HEK293 (cell line): ENCODE results near the gene FAM171A1.

ENCODE experiments used
- CTCF ChIA-PET: fragments of 350-600 bp; formaldehyde crosslinking; extraction: SDS; loops from one replicate; lab custom pipeline; 2021; ENCODE audit warnings: antibody characterized with exemption; lab: Yijun Ruan, JAX
- POLR2A ChIA-PET: fragments of 300-600 bp; formaldehyde crosslinking; extraction: SDS; loops from one replicate; lab custom pipeline; 2020; ENCODE audit warnings: antibody characterized with exemption, inconsistent platforms; lab: Yijun Ruan, JAX
- H3K27ac ChIP-seq: fragments of 200-500 bp; sonication (Bioruptor generic); 2 replicates; pipeline ENCODE4 v1.5.1; 2014; ENCODE audit warnings: low read depth, low read length, control low read depth, inconsistent platforms; ENCODE audit errors: extremely low read depth
- H3K36me3 ChIP-seq, 2 experiments: fragments of 200-500 bp in 1 of 2; sonication (Bioruptor generic) in 1 of 2; 1 replicate in 1 of 2; 2 replicates in 1 of 2; pipeline ENCODE4 v1.5.1; 2014 to 2017; ENCODE audit warnings: inconsistent platforms in 2 of 2, low read length in 2 of 2; ENCODE audit not compliant: control insufficient read depth in 2 of 2, insufficient read depth in 1 of 2
- H3K4me1 ChIP-seq: fragments of 200-500 bp; sonication (Bioruptor generic); 2 replicates; pipeline ENCODE4 v1.5.1; 2014; ENCODE audit warnings: mild to moderate bottlenecking, low read length, inconsistent platforms; ENCODE audit not compliant: control insufficient read depth, insufficient read depth
- H3K4me3 ChIP-seq: 2 replicates; pipeline ENCODE4 v1.5.1; 2011; ENCODE audit warnings: low read depth, mild to moderate bottlenecking, control low read depth, low read length, moderate library complexity
- H3K9me3 ChIP-seq: fragments of 200-500 bp; sonication (Bioruptor generic); 2 replicates; pipeline ENCODE4 v1.5.1; 2014; ENCODE audit warnings: low read depth, low read length, inconsistent platforms; ENCODE audit not compliant: control insufficient read depth, insufficient read depth
- FEZF1 ChIP-seq: fragments of 450-650 bp; formaldehyde crosslinking; IDR thresholded peaks from 2 replicates; pipeline ENCODE4 v1.5.1; 2016; ENCODE audit warnings: missing biosample characterization, missing genetic modification characterization
- KLF1 ChIP-seq: fragments of 450-650 bp; formaldehyde crosslinking; IDR thresholded peaks from 2 replicates; pipeline ENCODE4 v1.5.1; 2016; ENCODE audit warnings: missing biosample characterization, missing genetic modification characterization
- KLF7 ChIP-seq: fragments of 450-650 bp; formaldehyde crosslinking; IDR thresholded peaks from 2 replicates; pipeline ENCODE4 v1.5.1; 2016; ENCODE audit warnings: missing biosample characterization, missing genetic modification characterization, borderline replicate concordance
- OVOL3 ChIP-seq: fragments of 450-650 bp; formaldehyde crosslinking; IDR thresholded peaks from 2 replicates; pipeline ENCODE4 v1.5.1; 2016; ENCODE audit warnings: missing biosample characterization, missing genetic modification characterization
- PRDM1 ChIP-seq: fragments of 450-650 bp; formaldehyde crosslinking; IDR thresholded peaks from 2 replicates; pipeline ENCODE4; 2016; ENCODE audit warnings: missing biosample characterization, missing genetic modification characterization
- TRIM28 ChIP-seq: IDR thresholded peaks from 2 replicates; pipeline ENCODE4 v1.6.1; 2011; ENCODE audit warnings: low read length, control low read depth, borderline replicate concordance
- ZNF157 ChIP-seq: fragments of 450-650 bp; formaldehyde crosslinking; IDR thresholded peaks from 2 replicates; pipeline ENCODE4 v1.5.1; 2016; ENCODE audit warnings: missing biosample characterization, missing genetic modification characterization
- ZNF366 ChIP-seq: fragments of 450-650 bp; formaldehyde crosslinking; conservative IDR thresholded peaks from 2 replicates; pipeline ENCODE4 v1.5.1; 2016; ENCODE audit warnings: missing biosample characterization, missing genetic modification characterization
- ZNF394 ChIP-seq: fragments of 450-650 bp; formaldehyde crosslinking; IDR thresholded peaks from 2 replicates; pipeline ENCODE4 v1.5.1; 2016; ENCODE audit warnings: missing biosample characterization, missing genetic modification characterization, mild to moderate bottlenecking, moderate library complexity, borderline replicate concordance
- ZNF426 ChIP-seq: fragments of 450-650 bp; formaldehyde crosslinking; IDR thresholded peaks from 2 replicates; pipeline ENCODE4 v1.5.1; 2017; ENCODE audit warnings: missing biosample characterization, missing genetic modification characterization, mild to moderate bottlenecking, inconsistent platforms, moderate library complexity
- ZNF521 ChIP-seq: fragments of 450-650 bp; formaldehyde crosslinking; IDR thresholded peaks from 2 replicates; pipeline ENCODE4 v1.5.1; 2017; ENCODE audit warnings: missing biosample characterization, mild to moderate bottlenecking, missing genetic modification characterization
- ZNF558 ChIP-seq: fragments of 450-650 bp; formaldehyde crosslinking; IDR thresholded peaks from 2 replicates; pipeline ENCODE4 v1.5.1; 2016; ENCODE audit warnings: missing biosample characterization, missing genetic modification characterization
- ZNF629 ChIP-seq: fragments of 450-650 bp; formaldehyde crosslinking; IDR thresholded peaks from 2 replicates; pipeline ENCODE4 v1.5.1; 2017; ENCODE audit warnings: missing biosample characterization, missing genetic modification characterization
- ZNF701 ChIP-seq: fragments of 450-650 bp; formaldehyde crosslinking; IDR thresholded peaks from 2 replicates; pipeline ENCODE4 v1.5.1; 2016; ENCODE audit warnings: missing biosample characterization, missing genetic modification characterization
- ZSCAN30 ChIP-seq: fragments of 450-650 bp; IDR thresholded peaks from 2 replicates; pipeline ENCODE4 v1.5.1; 2018; ENCODE audit warnings: missing biosample characterization, mild to moderate bottlenecking, missing genetic modification characterization, moderate library complexity
- TF ChIP-seq, protein P1 (sequence below): fragments of 450-650 bp; formaldehyde crosslinking; IDR thresholded peaks from 2 replicates; pipeline ENCODE4 v1.5.1; 2017; ENCODE audit warnings: missing biosample characterization, missing genetic modification characterization
- TF ChIP-seq, protein P2 (sequence below): fragments of 450-650 bp; formaldehyde crosslinking; IDR thresholded peaks from 2 replicates; pipeline ENCODE4 v1.5.1; 2016; ENCODE audit warnings: missing biosample characterization, missing genetic modification characterization, borderline replicate concordance
- TF ChIP-seq, protein P3 (sequence below): fragments of 450-650 bp; formaldehyde crosslinking; IDR thresholded peaks from 2 replicates; pipeline ENCODE4 v1.5.1; 2017; ENCODE audit warnings: missing biosample characterization, missing genetic modification characterization
- TF ChIP-seq, protein P4 (sequence below): fragments of 450-650 bp; formaldehyde crosslinking; IDR thresholded peaks from 2 replicates; pipeline ENCODE4 v1.5.1; 2016; ENCODE audit warnings: missing biosample characterization, missing genetic modification characterization
- TF ChIP-seq, protein P5 (sequence below): fragments of 450-650 bp; formaldehyde crosslinking; IDR thresholded peaks from 2 replicates; pipeline ENCODE4 v1.5.1; 2016; ENCODE audit warnings: missing biosample characterization, missing genetic modification characterization
- TF ChIP-seq, protein P6 (sequence below): fragments of 450-650 bp; formaldehyde crosslinking; IDR thresholded peaks from 2 replicates; pipeline ENCODE4 v1.5.1; 2016; ENCODE audit warnings: missing biosample characterization, missing genetic modification characterization

Gene FAM171A1

DNA sequence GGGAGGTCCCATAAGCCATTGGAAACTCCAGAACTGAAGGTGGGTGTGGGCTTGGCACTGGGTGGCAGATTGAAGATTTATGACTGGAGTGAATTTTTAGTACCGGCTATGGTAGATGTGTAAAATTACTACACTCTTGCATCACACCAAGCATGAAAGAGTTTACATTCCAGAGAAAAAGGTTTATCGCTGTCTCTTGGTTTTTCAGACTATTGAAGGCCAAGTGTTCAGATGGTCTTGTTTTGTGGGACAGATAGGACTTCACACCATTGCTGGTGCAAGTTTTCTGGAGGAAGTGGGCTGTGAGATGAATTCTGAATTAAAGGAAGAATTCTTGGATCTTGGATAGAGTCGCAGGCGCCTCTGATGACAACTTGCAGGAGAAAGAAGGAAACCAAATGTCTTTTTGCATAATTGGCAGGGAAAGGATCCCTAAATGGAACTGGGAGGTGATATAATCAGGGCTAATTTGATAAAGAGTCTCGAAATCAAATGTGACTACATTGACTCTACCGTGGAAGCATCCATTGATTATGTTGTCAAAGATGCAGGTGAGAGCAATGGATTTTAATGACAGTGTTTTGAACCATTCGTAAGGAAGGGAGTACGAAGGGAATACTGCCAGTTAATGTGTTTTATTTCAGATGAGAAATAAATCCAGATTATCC, 188.4 kb downstream of the FAM171A1 start (continued):
- TF ChIP-seq, protein P1, sequence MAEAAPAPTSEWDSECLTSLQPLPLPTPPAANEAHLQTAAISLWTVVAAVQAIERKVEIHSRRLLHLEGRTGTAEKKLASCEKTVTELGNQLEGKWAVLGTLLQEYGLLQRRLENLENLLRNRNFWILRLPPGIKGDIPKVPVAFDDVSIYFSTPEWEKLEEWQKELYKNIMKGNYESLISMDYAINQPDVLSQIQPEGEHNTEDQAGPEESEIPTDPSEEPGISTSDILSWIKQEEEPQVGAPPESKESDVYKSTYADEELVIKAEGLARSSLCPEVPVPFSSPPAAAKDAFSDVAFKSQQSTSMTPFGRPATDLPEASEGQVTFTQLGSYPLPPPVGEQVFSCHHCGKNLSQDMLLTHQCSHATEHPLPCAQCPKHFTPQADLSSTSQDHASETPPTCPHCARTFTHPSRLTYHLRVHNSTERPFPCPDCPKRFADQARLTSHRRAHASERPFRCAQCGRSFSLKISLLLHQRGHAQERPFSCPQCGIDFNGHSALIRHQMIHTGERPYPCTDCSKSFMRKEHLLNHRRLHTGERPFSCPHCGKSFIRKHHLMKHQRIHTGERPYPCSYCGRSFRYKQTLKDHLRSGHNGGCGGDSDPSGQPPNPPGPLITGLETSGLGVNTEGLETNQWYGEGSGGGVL (tag by site-specific recombination), result peak; percentile 18; the same call in 1 of the 2 replicates
- TF ChIP-seq, protein P2, sequence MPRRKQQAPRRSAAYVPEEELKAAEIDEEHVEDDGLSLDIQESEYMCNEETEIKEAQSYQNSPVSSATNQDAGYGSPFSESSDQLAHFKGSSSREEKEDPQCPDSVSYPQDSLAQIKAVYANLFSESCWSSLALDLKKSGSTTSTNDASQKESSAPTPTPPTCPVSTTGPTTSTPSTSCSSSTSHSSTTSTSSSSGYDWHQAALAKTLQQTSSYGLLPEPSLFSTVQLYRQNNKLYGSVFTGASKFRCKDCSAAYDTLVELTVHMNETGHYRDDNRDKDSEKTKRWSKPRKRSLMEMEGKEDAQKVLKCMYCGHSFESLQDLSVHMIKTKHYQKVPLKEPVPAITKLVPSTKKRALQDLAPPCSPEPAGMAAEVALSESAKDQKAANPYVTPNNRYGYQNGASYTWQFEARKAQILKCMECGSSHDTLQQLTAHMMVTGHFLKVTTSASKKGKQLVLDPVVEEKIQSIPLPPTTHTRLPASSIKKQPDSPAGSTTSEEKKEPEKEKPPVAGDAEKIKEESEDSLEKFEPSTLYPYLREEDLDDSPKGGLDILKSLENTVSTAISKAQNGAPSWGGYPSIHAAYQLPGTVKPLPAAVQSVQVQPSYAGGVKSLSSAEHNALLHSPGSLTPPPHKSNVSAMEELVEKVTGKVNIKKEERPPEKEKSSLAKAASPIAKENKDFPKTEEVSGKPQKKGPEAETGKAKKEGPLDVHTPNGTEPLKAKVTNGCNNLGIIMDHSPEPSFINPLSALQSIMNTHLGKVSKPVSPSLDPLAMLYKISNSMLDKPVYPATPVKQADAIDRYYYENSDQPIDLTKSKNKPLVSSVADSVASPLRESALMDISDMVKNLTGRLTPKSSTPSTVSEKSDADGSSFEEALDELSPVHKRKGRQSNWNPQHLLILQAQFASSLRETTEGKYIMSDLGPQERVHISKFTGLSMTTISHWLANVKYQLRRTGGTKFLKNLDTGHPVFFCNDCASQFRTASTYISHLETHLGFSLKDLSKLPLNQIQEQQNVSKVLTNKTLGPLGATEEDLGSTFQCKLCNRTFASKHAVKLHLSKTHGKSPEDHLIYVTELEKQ, result no peak
- TF ChIP-seq ZNF157 (tag by site-specific recombination) (no peak), ZNF629 (tag by site-specific recombination) (no peak), KLF1 (no peak)

DNA sequence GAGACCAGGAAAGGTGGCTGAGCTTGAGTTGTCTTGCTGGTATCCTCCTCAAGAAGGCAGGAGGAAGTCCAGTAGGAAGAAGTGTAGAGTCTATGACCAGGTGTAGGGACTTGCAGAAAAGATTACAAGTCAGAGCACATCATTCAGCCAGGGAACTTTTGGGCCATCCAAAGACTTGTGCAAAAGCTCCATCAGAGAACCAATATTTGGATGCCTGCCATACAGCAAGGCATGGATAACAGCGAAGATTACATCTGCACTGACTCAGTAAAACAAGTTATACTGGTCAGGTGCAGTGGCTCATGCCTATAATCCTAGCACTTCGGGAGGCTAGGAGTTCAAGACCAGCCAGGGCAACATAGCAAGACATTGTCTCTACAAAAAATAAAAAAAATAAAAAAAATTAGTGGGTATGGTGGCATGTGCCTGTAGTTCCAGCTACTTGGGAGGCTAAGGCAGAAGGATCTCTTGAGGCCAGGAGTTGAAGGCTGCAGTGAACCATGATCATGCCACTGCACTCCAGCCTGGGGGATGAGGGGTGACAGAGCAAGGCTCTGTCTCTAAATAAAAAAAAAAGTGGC, 189.4 kb downstream of the FAM171A1 start:
- no peak overlapping the region for H3K4me3 ChIP-seq
- no peaks in the 10 kb centered on the region for H3K9me3 ChIP-seq
- H3K36me3 ChIP-seq, result no peaks in the 10 kb centered on the region
- no peak overlapping the region for H3K27ac ChIP-seq
- no peaks in the 10 kb centered on the region for H3K4me1 ChIP-seq
- ChIA-PET POLR2A (interaction anchor here (0.6 to 2.3 kb wide), 4 partner anchors 13 to 203 kb away, joined by 3 to 8 read pairs (median 4); partner anchors contain the start of gene NMT2), CTCF (interaction anchor here (0.7 to 0.9 kb wide), 2 partner anchors 9 to 12 kb away, joined by 3 read pairs; no protein-coding TSS in a partner anchor)
- no peak for TF ChIP-seq ZNF701 (tag by site-specific recombination)
- TF ChIP-seq, protein P3, sequence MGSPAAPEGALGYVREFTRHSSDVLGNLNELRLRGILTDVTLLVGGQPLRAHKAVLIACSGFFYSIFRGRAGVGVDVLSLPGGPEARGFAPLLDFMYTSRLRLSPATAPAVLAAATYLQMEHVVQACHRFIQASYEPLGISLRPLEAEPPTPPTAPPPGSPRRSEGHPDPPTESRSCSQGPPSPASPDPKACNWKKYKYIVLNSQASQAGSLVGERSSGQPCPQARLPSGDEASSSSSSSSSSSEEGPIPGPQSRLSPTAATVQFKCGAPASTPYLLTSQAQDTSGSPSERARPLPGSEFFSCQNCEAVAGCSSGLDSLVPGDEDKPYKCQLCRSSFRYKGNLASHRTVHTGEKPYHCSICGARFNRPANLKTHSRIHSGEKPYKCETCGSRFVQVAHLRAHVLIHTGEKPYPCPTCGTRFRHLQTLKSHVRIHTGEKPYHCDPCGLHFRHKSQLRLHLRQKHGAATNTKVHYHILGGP (tag by site-specific recombination), result no peak
- TF ChIP-seq OVOL3, result no peak
- TF ChIP-seq, protein P4, sequence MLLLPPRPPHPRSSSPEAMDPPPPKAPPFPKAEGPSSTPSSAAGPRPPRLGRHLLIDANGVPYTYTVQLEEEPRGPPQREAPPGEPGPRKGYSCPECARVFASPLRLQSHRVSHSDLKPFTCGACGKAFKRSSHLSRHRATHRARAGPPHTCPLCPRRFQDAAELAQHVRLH, result no peak
- no peak for TF ChIP-seq ZNF426 (tag by site-specific recombination)
- TF ChIP-seq, protein P5, sequence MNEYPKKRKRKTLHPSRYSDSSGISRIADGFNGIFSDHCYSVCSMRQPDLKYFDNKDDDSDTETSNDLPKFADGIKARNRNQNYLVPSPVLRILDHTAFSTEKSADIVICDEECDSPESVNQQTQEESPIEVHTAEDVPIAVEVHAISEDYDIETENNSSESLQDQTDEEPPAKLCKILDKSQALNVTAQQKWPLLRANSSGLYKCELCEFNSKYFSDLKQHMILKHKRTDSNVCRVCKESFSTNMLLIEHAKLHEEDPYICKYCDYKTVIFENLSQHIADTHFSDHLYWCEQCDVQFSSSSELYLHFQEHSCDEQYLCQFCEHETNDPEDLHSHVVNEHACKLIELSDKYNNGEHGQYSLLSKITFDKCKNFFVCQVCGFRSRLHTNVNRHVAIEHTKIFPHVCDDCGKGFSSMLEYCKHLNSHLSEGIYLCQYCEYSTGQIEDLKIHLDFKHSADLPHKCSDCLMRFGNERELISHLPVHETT (tag by site-specific recombination), result no peak
- no peak for TF ChIP-seq ZNF521 (tag by site-specific recombination)
- no peak for TF ChIP-seq ZSCAN30 (tag by site-specific recombination)
- no peak for TF ChIP-seq ZNF558 (tag by site-specific recombination)
- TF ChIP-seq, protein P6, sequence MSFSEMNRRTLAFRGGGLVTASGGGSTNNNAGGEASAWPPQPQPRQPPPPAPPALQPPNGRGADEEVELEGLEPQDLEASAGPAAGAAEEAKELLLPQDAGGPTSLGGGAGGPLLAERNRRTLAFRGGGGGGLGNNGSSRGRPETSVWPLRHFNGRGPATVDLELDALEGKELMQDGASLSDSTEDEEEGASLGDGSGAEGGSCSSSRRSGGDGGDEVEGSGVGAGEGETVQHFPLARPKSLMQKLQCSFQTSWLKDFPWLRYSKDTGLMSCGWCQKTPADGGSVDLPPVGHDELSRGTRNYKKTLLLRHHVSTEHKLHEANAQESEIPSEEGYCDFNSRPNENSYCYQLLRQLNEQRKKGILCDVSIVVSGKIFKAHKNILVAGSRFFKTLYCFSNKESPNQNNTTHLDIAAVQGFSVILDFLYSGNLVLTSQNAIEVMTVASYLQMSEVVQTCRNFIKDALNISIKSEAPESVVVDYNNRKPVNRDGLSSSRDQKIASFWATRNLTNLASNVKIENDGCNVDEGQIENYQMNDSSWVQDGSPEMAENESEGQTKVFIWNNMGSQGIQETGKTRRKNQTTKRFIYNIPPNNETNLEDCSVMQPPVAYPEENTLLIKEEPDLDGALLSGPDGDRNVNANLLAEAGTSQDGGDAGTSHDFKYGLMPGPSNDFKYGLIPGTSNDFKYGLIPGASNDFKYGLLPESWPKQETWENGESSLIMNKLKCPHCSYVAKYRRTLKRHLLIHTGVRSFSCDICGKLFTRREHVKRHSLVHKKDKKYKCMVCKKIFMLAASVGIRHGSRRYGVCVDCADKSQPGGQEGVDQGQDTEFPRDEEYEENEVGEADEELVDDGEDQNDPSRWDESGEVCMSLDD (tag by site-specific recombination), result no peak
- no peak for TF ChIP-seq ZNF366 (tag by site-specific recombination)
- no peak for TF ChIP-seq TRIM28
- TF ChIP-seq ZNF394 (tag by site-specific recombination), result no peak
- no peak for TF ChIP-seq FEZF1
- TF ChIP-seq PRDM1 (tag by site-specific recombination), result no peak
- no peak for TF ChIP-seq KLF7 (tag by site-specific recombination)
